H9 (cell line): ENCODE data around the gene TMEM54. TPM values are rescaled to one million over a fixed set of nuclear protein-coding genes. Genes with fewer than 3 reads are reported as not detected.

Experiments
- DNase-seq: peaks from one replicate; pipeline ENCODE4 v3.0.0-alpha.2; 2017
- H2AFZ ChIP-seq: one replicate; pipeline ENCODE4 v1.6.1; 2013; ENCODE audit warnings: mild to moderate bottlenecking, low read length, control low read depth, moderate library complexity
- H2AK5ac ChIP-seq: 2 replicates; pipeline ENCODE4 v1.6.1; 2013; ENCODE audit warnings: low read length, control low read depth, mixed read lengths; ENCODE audit not compliant: insufficient read length
- H2BK120ac ChIP-seq: one replicate; pipeline ENCODE4 v1.6.1; 2013; ENCODE audit warnings: low read depth, mild to moderate bottlenecking, low read length, control low read depth, inconsistent platforms; ENCODE audit not compliant: poor library complexity, severe bottlenecking
- H2BK12ac ChIP-seq: 2 replicates; pipeline ENCODE4 v1.6.1; 2013; ENCODE audit warnings: low read length, control low read depth, mixed read lengths, low read depth; ENCODE audit not compliant: insufficient read length
- H2BK15ac ChIP-seq: 2 replicates; pipeline ENCODE4 v1.6.1; 2013; ENCODE audit warnings: low read depth, low read length, control low read depth
- H2BK20ac ChIP-seq: one replicate; pipeline ENCODE4 v1.6.1; 2013; ENCODE audit warnings: low read depth, mild to moderate bottlenecking, low read length, control low read depth, inconsistent platforms; ENCODE audit not compliant: poor library complexity, severe bottlenecking
- H2BK5ac ChIP-seq: 2 replicates; pipeline ENCODE4 v1.6.1; 2013; ENCODE audit warnings: low read length, control low read depth, mixed read lengths; ENCODE audit not compliant: insufficient read length
- H3K14ac ChIP-seq: 2 replicates; pipeline ENCODE4 v1.6.1; 2013; ENCODE audit warnings: low read length, control low read depth; ENCODE audit not compliant: insufficient read depth
- H3K18ac ChIP-seq: 2 replicates; pipeline ENCODE4 v1.6.1; 2013; ENCODE audit warnings: low read depth, mild to moderate bottlenecking, mixed read lengths, low read length, control low read depth; ENCODE audit not compliant: insufficient read length
- H3K23ac ChIP-seq: 2 replicates; pipeline ENCODE4 v1.6.1; 2013; ENCODE audit warnings: low read length, control low read depth, mixed read lengths, low read depth; ENCODE audit not compliant: insufficient read length
- H3K23me2 ChIP-seq: 2 replicates; pipeline ENCODE4 v1.6.1; 2013; ENCODE audit warnings: low read depth, mild to moderate bottlenecking, mixed read lengths, low read length, control low read depth; ENCODE audit not compliant: insufficient read length, poor library complexity, severe bottlenecking
- H3K27ac ChIP-seq: 2 replicates; pipeline ENCODE4 v1.5.1; 2013; ENCODE audit warnings: low read length, control low read depth, mixed read lengths, low read depth; ENCODE audit not compliant: insufficient read length
- H3K27me3 ChIP-seq: 2 replicates; pipeline ENCODE4 v1.6.1; 2013; ENCODE audit warnings: low read length, control low read depth, inconsistent platforms; ENCODE audit not compliant: insufficient read depth
- H3K4ac ChIP-seq: 2 replicates; pipeline ENCODE4 v1.6.1; 2013; ENCODE audit warnings: low read depth, mild to moderate bottlenecking, control low read depth, inconsistent platforms, low read length, moderate library complexity
- H3K4me1 ChIP-seq: 2 replicates; pipeline ENCODE4 v1.6.1; 2013; ENCODE audit warnings: low read length, control low read depth, inconsistent platforms; ENCODE audit not compliant: insufficient read depth
- H3K4me2 ChIP-seq: 2 replicates; pipeline ENCODE4 v1.6.1; 2013; ENCODE audit warnings: low read length, control low read depth, mixed read lengths; ENCODE audit not compliant: insufficient read length, insufficient read depth
- H3K56ac ChIP-seq: 2 replicates; pipeline ENCODE4 v1.6.1; 2013; ENCODE audit warnings: low read depth, mild to moderate bottlenecking, mixed read lengths, low read length, control low read depth; ENCODE audit not compliant: insufficient read length
- H3K79me1 ChIP-seq: 2 replicates; pipeline ENCODE4 v1.6.1; 2013; ENCODE audit warnings: low read depth, mild to moderate bottlenecking, moderate library complexity, low read length, control low read depth, inconsistent platforms; ENCODE audit not compliant: insufficient read depth, poor library complexity, severe bottlenecking
- H3K79me2 ChIP-seq: 2 replicates; pipeline ENCODE4 v1.6.1; 2013; ENCODE audit warnings: low read length, control low read depth, inconsistent platforms; ENCODE audit not compliant: insufficient read depth
- H3K9ac ChIP-seq: 2 replicates; pipeline ENCODE4 v1.6.1; 2013; ENCODE audit warnings: low read length, control low read depth, mixed read lengths; ENCODE audit not compliant: insufficient read length; ENCODE audit errors: extremely low read depth
- H3K9me3 ChIP-seq: one replicate; pipeline ENCODE4 v1.6.1; 2013; ENCODE audit warnings: low read depth, low read length, inconsistent platforms; ENCODE audit not compliant: control insufficient read depth
- H3T11ph ChIP-seq: one replicate; pipeline ENCODE4 v1.6.1; 2013; ENCODE audit warnings: mild to moderate bottlenecking, low read length, control low read depth, inconsistent platforms
- H4K20me1 ChIP-seq: one replicate; pipeline ENCODE4 v1.6.1; 2013; ENCODE audit not compliant: control insufficient read depth, insufficient read length, insufficient read depth
- H4K5ac ChIP-seq: 2 replicates; pipeline ENCODE4 v1.6.1; 2013; ENCODE audit warnings: low read depth, mild to moderate bottlenecking, mixed read lengths, low read length, control low read depth; ENCODE audit not compliant: insufficient read length
- H4K8ac ChIP-seq: replicated peaks from 2 replicates; pipeline ENCODE4 v1.6.1; 2013; ENCODE audit warnings: low read length, control low read depth, mixed read lengths, low read depth; ENCODE audit not compliant: insufficient read length
- H4K91ac ChIP-seq: 2 replicates; pipeline ENCODE4 v1.6.1; 2013; ENCODE audit warnings: low read depth, mild to moderate bottlenecking, moderate library complexity, mixed read lengths, low read length, control low read depth; ENCODE audit not compliant: insufficient read length
- H3K27ac Mint-ChIP-seq, 3 experiments: 2 replicates in 2 of 3; 3 replicates in 1 of 3; pipeline ENCODE4 v1.8.0; 2020 to 2021; ENCODE audit warnings: mixed read lengths in 3 of 3, mild to moderate bottlenecking in 1 of 3, moderate library complexity in 1 of 3
- H3K27me3 Mint-ChIP-seq: 2 replicates; pipeline ENCODE4 v1.8.0; 2021; ENCODE audit warnings: low read depth, mild to moderate bottlenecking, moderate library complexity, mixed read lengths
- H3K36me3 Mint-ChIP-seq, 3 experiments: 2 replicates in 2 of 3; 3 replicates in 1 of 3; pipeline ENCODE4 v1.8.0; 2020 to 2021; ENCODE audit warnings: low read depth in 3 of 3, mixed read lengths in 3 of 3; ENCODE audit not compliant: insufficient read depth in 1 of 3
- H3K4me1 Mint-ChIP-seq, 2 experiments: 2 replicates each; pipeline ENCODE4 v1.8.0; 2020; ENCODE audit warnings: mixed read lengths in 2 of 2
- H3K4me3 Mint-ChIP-seq, 2 experiments: 2 replicates in 1 of 2; 3 replicates in 1 of 2; pipeline ENCODE4 v1.8.0; 2020 to 2021; ENCODE audit warnings: mild to moderate bottlenecking in 2 of 2, mixed read lengths in 2 of 2, moderate library complexity in 1 of 2
- H3K9me3 Mint-ChIP-seq, 2 experiments: 2 replicates in 1 of 2; 3 replicates in 1 of 2; pipeline ENCODE4 v1.8.0; 2020; ENCODE audit warnings: mild to moderate bottlenecking in 2 of 2, mixed read lengths in 2 of 2, moderate library complexity in 1 of 2
- WGBS: extraction: QIAGEN DNeasy Blood & Tissue Kit; methylation state at CpG from one replicate; pipeline ENCODE4 v1.1.7; 2013; ENCODE audit warnings: missing lambda C conversion rate, low lambda C conversion rate, mixed read lengths; ENCODE audit not compliant: insufficient read length; ENCODE audit errors: extremely low coverage; 5-methylcytosine and 5-hydroxymethylcytosine counted together
- total RNA-seq: library from RNA; stranded (reverse); gene quantifications from 2 replicates; pipeline ENCODE4 v1.2.1, GENCODE V29; 2021
- TF ChIP-seq, protein P1 (sequence below): fragments of 200-600 bp; sonication (generic); conservative IDR thresholded peaks from 3 replicates; pipeline ENCODE4 v1.8.0; 2021; ENCODE audit warnings: antibody characterized with exemption, mild to moderate bottlenecking

Gene TMEM54
- total RNA-seq, 1 experiment from 2014 or later, result 17.2 TPM

DNA sequence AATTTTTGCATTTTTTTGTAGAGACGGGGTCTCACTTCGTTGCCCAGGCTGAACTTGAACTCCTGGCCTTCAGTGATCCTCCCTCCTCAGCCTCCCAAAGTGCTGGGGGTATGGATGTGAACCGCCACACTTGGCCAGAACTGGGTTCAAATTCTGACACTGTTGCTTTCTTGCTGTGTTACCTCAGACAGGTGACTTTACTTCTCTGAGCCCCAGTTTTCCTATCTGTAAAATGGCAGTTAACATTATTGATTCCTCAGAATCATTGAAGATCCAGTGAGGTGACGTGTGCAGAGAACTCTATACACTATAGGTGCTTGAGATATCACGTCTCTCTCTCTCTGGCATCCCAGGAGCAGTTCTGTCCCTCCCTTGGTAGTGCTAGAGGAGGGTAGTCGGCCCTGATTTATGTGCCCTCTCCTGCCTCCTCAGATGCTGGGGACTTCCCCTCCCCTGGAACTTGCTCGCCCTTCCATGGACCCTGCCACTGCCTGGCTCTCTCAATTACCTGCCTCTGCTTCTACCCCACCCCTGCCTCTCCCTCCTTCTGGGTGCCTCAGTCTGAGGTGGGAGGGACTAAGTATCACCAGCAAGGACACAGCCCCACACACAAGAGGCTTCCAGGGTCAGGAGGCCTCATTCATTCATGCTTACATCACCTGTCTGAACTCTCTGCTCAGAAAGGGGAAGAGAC lies 17.7 kb downstream of the TMEM54 start:
- Mint-ChIP-seq H3K9me3 (no peaks in the 10 kb centered on the region; a peak in 1 of 5 replicates), H3K27ac (no peak overlapping the region), H3K36me3 (no peaks in the 10 kb centered on the region), H3K27me3 (peaks cover 45% of the 10 kb centered on the region), H3K4me1 (peaks cover 4 to 38% of the 10 kb centered on the region in 2 experiments; a peak in 3 of 4 replicates), H3K4me3 (no peak overlapping the region)
- DNase-seq, result no peak
- Histone ChIP-seq H3K56ac (no peak overlapping the region), H3K4ac (no peak overlapping the region), H2AK5ac (no peak overlapping the region), H3K4me1 (no peaks in the 10 kb centered on the region), H2BK20ac (no peak overlapping the region), H3K18ac (no peak overlapping the region), H3K27me3 (no peaks in the 10 kb centered on the region; the same call in 1 of the 2 replicates), H4K8ac (no peak overlapping the region), H3K23ac (no peak overlapping the region), H2BK15ac (no peak overlapping the region), H3K14ac (no peak overlapping the region), H3K79me2 (no peaks in the 10 kb centered on the region), H3K79me1 (no peaks in the 10 kb centered on the region), H3K4me2 (no peak overlapping the region), H3T11ph (no peak overlapping the region), H2BK5ac (no peak overlapping the region), H2BK120ac (no peak overlapping the region), H4K5ac (no peak overlapping the region), H4K20me1 (no peaks in the 10 kb centered on the region), H3K27ac (no peak overlapping the region), H2AFZ (no peak overlapping the region), H3K9ac (no peak overlapping the region), H3K23me2 (no peaks in the 10 kb centered on the region), H4K91ac (no peak overlapping the region), H3K9me3 (no peaks in the 10 kb centered on the region), H2BK12ac (no peak overlapping the region)
- no CpG with 5 or more reads among the region's 7 CpGs for WGBS
- TF ChIP-seq, protein P1, sequence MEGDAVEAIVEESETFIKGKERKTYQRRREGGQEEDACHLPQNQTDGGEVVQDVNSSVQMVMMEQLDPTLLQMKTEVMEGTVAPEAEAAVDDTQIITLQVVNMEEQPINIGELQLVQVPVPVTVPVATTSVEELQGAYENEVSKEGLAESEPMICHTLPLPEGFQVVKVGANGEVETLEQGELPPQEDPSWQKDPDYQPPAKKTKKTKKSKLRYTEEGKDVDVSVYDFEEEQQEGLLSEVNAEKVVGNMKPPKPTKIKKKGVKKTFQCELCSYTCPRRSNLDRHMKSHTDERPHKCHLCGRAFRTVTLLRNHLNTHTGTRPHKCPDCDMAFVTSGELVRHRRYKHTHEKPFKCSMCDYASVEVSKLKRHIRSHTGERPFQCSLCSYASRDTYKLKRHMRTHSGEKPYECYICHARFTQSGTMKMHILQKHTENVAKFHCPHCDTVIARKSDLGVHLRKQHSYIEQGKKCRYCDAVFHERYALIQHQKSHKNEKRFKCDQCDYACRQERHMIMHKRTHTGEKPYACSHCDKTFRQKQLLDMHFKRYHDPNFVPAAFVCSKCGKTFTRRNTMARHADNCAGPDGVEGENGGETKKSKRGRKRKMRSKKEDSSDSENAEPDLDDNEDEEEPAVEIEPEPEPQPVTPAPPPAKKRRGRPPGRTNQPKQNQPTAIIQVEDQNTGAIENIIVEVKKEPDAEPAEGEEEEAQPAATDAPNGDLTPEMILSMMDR, result no peak
